ENCODE measurements around the gene LRMDA.

The LRMDA gene

DNA sequence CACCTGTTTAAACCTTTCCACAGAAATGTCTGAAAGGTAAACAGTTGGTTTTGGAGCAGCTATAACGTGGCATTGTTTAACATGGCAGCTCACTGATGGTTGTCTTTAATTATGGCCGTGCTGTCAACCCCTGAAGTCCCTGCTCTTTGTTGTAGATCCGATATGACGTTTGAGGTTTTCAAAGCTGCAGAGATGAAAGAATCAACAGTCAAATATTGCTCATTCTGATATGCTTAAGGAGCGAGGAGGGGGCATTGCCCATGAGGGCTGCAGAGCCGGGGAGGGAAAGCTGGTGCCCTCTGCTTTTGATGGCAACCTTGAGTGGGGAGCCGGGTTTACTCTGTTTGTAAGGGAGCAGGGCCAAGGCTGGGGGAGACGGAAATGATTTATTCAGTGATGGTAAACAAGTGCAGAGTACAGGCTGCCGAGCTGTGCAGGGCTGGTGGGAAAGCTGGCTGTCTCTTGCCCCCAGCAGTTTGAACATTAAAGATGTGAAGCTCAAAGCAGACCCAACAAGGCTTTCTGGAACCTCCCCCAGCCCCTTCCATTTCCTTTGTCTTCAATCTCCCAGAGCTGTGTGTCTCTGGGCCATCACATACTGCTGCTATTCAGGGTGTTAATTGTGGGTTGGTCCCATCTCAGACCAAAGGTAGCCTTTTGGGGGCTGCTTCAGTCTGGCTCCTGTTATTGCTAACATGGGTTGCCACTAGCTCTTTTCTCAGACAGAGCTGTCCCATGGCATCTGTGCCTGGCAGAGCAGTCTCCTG, 345.5 kb downstream of the LRMDA start:
- DNase-seq (ENCODE audit: low spot score): no peak

DNA sequence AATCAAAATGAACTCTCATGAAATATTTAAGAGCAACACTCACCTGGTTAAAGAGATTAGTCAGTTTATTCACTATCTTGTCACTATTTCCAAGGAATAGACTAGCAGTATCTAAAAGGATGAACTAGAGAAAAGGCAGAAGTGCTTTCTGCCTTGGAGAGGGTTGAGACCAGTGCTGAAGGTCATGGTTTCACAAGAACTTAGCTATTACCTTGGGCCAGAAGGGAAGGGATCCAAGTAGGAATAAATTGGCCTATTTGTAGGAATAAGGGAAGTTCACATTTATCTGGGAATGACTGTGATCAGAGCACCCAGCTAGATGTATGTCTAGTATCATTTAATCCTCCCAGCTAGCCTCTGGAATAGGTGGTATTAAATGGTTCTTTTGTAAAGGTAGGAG, 347.2 kb downstream of the LRMDA start:
- no peak for DNase-seq (ENCODE audit: low spot score)

DNA sequence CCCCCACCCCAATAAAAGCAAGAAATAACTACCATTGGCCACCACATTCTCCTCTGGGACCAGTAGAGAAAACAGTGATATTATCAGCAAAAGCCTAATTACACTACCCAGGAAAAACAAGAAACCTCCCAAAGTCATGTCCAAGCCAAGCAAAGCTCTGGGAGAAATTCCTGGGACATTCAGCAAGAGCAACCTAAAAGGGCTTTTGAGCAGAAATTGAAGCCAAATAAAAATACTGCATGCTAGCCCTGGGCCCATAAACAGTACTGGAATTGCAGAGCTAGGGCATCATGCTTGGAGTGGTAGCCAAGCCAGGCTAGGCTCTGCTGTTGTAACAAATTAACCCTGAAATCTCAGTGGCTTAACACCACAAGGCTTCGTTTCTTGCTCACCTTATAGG, 347.9 kb downstream of the LRMDA start:
- no peak for DNase-seq (ENCODE audit: low spot score)

DNA sequence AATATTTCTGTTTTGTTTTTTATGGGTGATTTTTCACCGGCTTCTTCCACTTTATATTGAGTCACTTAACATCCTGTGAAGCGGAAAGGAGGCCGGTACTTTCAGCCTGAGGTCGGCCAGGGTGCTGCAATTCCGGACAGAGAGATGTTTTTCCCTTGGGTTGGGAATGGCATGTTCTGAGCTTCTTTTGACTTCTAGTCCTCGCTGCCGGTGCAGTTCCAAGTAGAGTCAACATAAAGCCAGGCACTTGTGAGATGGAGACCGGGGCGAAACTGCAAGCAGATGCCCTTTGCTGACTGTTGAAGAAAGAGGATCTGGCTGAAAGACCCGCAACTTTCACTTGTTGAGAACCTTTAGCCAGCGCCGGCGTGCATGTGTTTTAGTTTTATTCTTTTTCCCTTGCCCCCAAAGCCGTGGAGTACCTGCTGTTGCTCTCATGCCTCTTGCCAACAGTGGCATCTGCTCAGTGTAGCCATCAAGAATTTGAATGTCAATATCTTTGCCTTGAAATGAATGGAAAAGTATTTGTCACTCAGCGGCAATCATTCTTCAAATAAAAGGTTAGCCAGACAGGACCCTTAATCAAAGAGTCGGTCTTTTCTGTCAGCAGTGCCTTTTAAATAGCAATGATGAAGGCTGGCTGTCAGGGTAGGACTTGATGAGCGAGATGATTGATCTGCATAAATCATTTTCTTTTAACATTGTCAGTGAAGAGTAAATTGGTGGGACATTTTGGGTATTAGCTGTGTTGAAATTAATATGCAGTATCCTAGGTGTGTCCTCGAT, 351.2 kb downstream of the LRMDA start:
- no peak for DNase-seq (ENCODE audit: low spot score)

DNA sequence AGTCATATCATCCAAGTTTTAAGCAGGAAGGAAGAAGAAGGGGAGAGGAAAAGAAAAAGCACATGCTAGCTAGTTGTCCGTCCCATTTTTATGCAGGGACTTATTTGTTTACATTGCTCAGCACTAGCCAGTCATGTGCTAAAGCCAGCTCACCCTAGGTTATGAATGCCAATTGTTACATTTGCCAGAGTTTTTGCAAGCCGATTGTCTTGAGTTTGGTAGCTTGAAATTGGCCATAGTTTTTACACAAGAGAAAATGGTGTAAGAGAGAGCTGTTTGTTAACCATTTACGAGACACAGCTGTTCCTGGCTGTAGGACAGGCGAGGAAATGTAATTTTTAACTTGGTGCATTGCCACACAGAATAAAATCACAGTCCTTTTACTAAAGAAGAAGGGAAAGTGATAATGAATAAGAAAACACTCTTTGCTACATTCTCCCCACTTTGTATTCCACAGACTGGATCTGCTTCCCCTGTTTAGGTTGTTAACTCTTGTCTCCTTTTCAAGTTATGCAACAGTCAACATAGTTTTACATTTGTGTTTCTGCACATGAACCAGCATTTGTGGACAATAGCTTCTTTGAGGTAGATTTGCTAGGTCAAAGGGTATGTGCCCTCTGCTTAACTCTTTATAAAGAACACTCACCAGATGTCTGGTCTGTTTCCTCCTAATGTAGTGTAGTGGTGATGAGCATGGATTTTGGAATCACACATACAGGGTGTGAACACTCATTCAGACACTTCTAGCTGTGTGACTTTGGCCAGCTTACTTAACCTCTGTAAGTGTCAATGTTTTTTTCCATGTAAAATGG, 357.2 kb downstream of the LRMDA start:
- no peak for DNase-seq (ENCODE audit: low spot score)

DNA sequence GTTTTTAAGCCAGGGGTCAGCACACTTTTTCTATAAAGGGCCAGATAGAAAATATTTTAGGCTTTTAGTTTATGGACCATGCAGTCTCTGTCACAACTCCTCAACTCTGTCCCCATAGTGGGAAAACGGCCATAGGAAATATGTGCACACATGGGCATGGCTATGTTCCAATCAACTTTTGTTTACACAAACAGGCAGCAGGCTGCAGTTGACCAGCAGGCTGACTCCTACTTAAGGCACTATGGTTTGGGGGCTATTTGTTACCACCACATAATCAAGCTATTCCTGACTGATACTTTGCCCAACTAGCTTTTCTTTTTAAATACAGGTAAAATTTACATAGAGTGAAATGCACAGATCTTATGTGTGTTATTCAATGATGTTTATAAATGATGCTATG, 362.4 kb downstream of the LRMDA start:
- DNase-seq (ENCODE audit: low spot score): no peak

DNA sequence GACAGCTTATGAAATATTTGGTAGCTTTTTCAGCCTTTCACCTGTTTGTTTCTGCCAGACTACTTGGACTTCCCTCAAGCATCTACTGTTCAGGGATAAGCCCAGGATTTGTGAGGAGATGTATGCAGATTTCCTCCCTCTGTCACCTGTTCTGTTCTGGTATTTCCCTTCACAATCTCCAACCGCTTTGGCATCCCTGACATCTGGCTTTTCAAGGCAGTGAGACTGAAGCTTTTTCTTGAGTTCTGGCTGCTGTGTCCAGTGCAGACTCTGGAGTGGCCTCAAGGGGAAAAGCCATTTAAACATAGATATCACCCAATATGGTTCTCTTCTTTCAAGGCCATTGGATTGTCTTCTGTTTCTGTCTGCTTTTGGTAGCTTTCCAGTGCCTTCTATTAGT, 369.7 kb downstream of the LRMDA start:
- DNase-seq (ENCODE audit: low spot score): no peak

DNA sequence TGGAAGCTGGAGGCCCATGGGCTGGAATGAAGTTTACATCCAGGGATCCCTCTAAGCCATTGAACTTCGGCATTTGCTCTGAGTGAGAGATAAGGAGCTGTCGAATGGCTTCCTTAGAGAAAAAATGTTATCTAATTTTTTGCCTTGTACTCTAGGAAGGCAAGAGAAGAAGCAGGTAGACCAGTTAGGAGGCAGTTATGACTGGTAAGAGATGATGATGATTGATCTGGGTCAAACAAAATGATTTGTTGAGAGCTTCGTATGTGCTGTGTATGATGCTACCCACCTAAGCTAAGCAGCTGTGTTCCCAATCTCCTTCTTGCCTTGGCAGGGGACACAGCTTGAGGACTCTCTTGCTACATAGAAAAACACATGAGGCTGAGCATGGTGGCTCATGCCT, 370.2 kb downstream of the LRMDA start:
- no peak for DNase-seq (ENCODE audit: low spot score)

DNA sequence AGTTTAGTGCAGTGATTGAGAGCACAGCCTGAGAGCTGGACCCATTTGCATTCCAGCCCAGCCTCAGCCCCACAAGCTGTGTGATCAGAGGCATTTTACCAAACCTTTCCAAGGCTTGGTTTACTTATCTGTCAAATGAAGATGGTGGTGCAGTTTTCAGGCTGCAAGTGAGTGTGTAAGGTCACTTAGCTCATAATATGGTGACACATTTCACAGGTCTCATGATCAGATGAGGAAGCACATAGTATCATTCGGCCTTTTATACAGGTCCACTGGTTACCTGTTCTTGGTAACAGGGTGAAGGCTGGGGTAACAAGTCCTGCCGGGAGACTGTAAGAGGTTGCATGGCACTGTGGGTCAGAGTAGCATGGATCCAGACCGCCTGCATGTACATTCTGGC, 371.7 kb downstream of the LRMDA start:
- no peak for DNase-seq (ENCODE audit: low spot score)

DNA sequence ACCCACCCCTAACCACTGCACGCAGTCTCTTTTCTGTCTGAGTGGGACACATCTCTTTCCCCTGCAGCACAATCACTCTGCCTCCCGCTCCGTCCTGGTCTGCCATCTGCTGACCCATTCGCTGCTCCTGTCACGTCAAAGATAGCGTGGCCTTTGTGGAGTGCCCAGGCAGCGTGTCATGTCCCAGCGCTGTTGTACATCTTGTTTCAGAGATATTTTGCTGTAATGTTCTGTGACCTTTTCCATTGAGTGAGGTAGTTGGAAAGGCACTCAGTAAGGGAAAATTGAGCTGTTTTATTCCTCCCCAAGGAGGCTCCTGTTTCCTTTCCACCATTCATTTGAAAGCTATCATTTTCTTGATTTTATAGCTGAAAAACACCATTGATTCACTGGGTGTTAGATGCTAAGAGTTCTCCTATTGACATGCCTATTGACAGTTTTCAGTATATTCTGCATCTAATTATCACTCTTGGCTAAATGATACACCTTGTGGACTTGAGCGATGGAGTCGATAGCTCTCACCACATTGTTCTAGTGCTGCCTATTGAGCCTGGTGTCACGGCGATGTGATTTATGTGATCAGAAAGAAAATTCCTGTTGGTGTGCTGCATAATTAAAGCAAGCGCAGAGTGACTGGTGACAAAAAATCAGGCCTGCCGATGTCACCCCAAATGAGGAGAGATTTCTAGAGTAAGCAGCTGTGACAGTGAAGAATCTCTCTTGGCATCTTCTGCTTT, 372.6 kb downstream of the LRMDA start:
- DNase-seq (ENCODE audit: low spot score): no peak

DNA sequence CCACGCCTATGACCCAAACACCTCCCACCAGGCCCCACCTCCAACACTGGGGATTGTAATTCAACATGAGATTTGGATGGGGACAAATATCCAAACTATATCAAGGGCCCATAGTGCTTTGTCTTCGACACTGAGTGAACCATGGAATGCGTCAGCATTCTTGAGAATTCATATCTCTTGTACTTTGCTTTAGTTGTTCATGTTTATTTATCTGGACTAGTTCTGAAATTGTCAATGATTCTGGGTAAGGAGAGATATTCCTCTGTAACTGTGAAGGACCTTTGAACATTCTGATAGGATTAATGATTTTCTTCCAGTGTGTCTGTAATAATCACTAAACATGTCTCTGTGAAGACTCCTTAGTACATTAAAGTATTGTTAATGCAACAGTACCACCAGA, 374.8 kb downstream of the LRMDA start:
- DNase-seq (ENCODE audit: low spot score): no peak

DNA sequence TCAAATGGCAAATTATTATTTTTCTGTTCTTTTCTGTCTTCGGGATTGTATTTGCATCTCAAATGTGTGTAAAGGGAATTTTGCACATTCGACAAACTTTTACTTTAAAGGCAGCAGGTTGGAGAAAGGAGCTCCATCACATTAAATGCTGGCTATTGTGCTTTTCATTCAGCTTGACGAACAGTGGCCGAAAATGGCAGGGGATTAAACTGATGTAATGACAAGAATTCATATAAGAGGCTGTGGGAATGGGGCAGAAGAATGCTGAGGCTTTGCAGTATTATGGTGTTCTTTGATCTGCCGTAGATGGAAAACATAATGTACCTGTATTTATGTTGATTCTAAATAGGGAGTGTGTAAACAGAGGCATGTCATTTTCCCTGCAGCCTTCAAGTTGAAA, 376.0 kb downstream of the LRMDA start:
- DNase-seq (ENCODE audit: low spot score): no peak

DNA sequence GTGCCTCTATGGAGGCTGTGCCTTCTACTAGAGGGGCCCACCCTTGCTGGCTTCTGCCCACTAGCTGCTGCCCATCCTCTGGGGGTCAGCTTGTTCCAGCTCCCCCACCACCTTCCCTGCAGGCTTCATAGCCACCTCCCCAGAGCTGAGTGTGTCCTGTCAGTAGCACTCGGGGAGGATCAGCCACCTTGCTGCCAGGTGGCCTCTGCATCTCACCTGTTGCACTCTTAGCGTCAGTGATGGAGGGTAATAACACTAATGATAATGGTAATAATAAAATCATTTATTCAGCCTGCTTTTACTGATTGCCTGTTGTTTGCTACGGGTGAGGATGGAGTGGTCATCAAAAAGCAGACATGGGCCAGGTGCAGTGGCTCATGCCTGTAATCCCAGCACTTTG, 377.6 kb downstream of the LRMDA start:
- DNase-seq (ENCODE audit: low spot score): no peak

DNA sequence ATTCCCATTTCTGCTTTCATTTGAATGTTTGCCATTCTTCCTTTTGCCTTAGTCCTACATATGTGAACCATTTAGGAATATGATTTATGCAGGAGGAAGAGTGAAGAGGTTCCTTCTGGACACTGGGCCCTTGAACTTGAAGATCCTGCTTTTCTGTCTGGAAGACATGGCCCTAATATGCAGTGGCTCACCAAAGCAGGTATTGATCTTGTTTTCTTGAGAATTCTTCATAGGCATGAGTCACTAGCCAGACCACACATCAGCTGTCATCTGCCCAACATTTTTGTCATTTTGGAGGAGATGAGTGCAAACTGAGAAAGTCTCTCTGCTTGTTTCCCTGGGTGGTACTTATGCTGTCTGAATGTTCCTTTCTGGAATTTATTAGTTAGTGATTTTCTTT, 382.6 kb downstream of the LRMDA start:
- DNase-seq (ENCODE audit: low spot score): no peak

DNA sequence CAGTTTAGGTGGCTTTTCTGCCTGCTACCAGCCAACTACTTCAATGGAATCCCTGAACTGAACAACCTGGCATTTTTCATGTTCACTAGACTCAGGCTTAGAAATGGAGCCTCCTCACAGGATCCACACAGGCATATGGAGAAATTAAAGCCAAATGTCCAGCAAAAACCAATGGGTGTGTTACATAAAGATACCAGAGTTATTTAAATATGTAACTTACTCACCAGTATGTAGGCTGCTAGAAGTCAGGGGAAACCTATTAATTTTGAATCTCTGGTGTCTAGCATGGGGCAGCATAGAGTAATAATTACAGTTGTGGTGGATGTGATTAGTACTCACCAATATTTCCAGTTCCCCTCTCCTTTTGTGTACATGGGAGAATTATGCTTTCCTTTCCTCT, 383.6 kb downstream of the LRMDA start:
- no peak for DNase-seq (ENCODE audit: low spot score)

DNA sequence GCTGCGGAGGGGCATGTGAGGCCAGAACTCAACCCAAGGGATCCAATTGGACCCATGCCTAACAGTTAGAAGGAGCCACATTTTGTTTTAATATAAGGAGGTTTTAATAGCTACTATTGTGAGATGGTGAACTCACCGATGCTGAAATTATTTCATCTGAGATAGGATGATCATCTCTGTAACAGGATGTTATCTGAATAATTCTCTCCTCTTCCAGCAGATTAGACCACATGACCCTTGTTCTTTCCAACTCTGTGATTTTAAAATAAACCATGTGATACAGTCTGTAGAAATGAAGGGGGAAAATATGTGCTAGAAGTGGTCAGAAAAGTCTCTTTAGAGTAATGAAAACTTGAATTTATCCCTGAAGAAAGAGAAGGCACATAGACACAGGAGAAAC, 385.8 kb downstream of the LRMDA start:
- no peak for DNase-seq (ENCODE audit: low spot score)

DNA sequence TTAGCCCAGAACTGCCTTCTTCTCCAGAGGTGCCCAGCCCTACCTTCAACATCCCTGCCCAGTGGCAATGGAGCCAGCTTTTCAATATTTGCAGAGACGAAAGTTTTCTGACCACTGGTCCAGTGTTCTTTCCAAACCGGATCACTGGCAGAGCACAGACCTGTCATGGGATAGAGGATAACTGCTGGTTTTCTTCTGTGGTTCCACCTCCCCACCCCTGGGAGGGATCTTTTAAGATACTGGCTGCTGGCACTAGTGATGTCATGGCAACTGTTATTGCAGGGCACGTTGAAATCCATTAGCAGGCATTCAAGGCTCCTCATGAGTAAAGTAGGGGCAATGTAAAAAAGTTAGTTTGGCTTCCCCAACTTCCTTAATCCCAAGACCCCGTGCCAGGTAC, 387.1 kb downstream of the LRMDA start:
- DNase-seq (ENCODE audit: low spot score): no peak

DNA sequence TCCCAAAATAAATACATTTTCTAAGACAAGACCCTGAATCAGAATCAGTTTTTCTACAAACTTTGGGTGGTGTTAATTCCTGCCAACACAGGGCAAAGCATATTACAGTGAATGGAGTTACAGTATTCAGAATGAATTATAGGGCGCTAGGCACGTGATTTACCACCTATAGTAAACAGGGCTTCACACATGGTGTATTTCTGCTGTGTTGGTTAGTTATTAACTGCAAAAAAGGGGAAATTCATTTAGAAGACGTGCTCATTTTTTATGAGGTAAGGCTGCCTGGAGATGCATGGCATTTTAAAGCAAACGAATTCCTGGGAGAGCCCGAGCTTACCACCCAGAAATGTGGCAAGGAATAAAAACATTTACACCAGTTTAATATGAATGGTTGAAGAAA, 393.8 kb downstream of the LRMDA start:
- DNase-seq (ENCODE audit: low spot score): no peak

DNA sequence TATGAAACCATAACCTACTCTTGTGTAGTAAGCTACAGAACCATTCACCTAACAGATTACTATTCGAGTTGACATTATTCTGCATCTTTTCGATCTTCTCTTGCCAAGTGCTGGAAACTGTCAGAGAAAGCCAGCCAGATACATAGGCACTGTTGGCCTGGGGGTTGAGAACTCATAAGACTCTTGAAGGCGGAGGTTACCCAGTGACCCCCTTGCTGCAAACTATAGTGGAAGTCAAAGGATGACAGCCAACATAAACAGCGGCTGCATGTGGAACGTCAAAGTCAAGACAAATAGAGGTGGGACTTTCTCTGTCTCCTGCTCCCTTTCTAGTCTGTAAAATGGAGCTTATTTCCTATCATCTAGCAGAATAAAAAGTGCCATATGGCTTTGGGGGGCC, 394.2 kb downstream of the LRMDA start:
- no peak for DNase-seq (ENCODE audit: low spot score)

DNA sequence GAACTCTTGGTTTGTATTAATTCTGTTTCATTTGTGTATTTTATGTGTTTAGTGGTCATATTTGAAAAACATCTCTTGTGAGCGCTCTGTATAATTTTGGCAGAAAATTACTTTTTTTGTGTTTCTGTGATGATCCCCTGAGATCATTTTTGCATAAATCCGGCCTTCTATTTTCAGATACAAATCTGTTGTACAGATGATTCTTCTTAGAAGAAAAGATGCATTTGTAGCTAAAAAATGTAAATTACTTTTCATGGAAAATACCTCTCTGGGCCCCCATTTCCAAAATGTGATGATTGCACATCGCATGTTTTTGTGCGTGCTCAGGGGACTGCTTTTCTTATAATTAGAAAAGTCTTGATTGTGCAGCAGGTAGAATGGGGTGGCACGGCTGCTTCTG, 395.4 kb downstream of the LRMDA start:
- no peak for DNase-seq (ENCODE audit: low spot score)

DNA sequence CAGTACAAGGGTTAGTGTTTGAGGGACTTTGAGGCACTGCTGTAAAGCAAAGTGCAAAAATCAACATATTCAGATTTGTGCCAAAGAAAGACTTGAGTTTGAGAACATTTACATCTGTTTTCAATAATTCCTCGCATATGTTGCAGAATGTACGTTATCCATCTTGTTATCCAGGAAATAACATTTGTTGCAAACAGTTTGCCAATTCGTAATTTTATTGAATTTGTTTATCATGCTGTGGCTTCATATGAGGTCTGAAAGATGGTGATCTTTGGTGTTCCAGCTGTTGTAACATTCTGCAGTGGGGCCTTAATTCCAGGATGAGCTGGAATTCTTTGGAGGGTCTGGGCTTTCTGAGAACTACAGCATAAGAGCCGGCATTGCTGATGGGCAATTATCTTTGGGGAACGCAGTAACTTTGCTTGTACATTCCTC, 396.2 kb downstream of the LRMDA start:
- DNase-seq (ENCODE audit: low spot score): no peak

DNA sequence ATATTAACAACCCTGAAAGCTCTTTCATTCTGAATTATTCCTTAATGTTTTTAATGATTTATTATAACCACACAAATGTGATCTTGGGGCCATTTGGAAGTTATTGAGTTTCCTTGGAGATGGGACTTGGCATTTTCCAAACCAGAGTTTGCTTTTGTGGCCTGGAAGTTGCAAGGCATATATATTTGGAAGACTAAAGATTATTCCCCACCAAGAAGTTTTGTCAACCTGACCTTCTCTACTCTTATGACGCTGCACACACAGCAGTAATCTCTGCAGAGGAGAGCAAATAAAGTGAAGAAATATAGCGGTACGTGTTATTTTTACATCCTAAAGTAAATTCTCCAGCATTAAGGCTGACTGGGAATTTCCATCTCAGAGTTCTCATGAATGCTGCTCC, 397.0 kb downstream of the LRMDA start:
- DNase-seq (ENCODE audit: low spot score): no peak

Measured in germinal center (tissue), 1 donor.